GM23248 (cell line): ENCODE measurements around the gene ARID1B. TPM values are rescaled to one million over a fixed set of nuclear protein-coding genes. Genes with fewer than 3 reads are reported as not detected.

ENCODE experiments used
- DNase-seq: peaks from one replicate; pipeline ENCODE4 v3.0.0-alpha.2; 2015
- H2AFZ ChIP-seq: fragments of 200-600 bp; sonication (generic); 2 replicates; pipeline ENCODE4 v1.6.1; 2016; ENCODE audit warnings: antibody characterized with exemption
- H3F3A ChIP-seq: fragments of 200-600 bp; sonication (generic); 2 replicates; pipeline ENCODE4 v1.6.1; 2016; ENCODE audit warnings: mild to moderate bottlenecking, antibody characterized with exemption, mixed run types; ENCODE audit not compliant: insufficient read depth
- H3K27ac ChIP-seq: fragments of 200-600 bp; sonication (generic); 2 replicates; pipeline ENCODE4 v1.5.1; 2016; ENCODE audit warnings: mild to moderate bottlenecking
- H3K27me3 ChIP-seq: fragments of 200-600 bp; sonication (generic); replicated peaks from 2 replicates; pipeline ENCODE4 v1.6.1; 2016; ENCODE audit warnings: mild to moderate bottlenecking; ENCODE audit not compliant: insufficient read depth
- H3K36me3 ChIP-seq: fragments of 200-600 bp; sonication (generic); 2 replicates; pipeline ENCODE4 v1.6.1; 2016; ENCODE audit warnings: low read depth, mild to moderate bottlenecking
- H3K4me1 ChIP-seq: fragments of 200-600 bp; sonication (generic); 2 replicates; pipeline ENCODE4 v1.6.1; 2016; ENCODE audit warnings: mild to moderate bottlenecking; ENCODE audit not compliant: insufficient read depth
- H3K4me2 ChIP-seq: fragments of 200-600 bp; sonication (generic); one replicate; pipeline ENCODE4 v1.6.1; 2016; ENCODE audit warnings: mild to moderate bottlenecking; ENCODE audit not compliant: unreplicated experiment
- H3K4me3 ChIP-seq: fragments of 200-600 bp; sonication (generic); 2 replicates; pipeline ENCODE4 v1.5.1; 2016; ENCODE audit warnings: mild to moderate bottlenecking
- H3K79me2 ChIP-seq: fragments of 200-600 bp; sonication (generic); 2 replicates; pipeline ENCODE4 v1.6.1; 2016; ENCODE audit warnings: mild to moderate bottlenecking; ENCODE audit not compliant: insufficient read depth
- H3K9ac ChIP-seq: fragments of 200-600 bp; sonication (generic); 2 replicates; pipeline ENCODE4 v1.6.1; 2016; ENCODE audit warnings: mild to moderate bottlenecking
- H3K9me2 ChIP-seq: fragments of 200-600 bp; sonication (generic); 2 replicates; pipeline ENCODE4 v1.6.1; 2016; ENCODE audit warnings: mixed run types, mild to moderate bottlenecking, moderate library complexity; ENCODE audit not compliant: insufficient read depth
- H3K9me3 ChIP-seq: fragments of 200-600 bp; sonication (generic); one replicate; pipeline ENCODE4 v1.6.1; 2017; ENCODE audit warnings: low read depth
- H4K20me1 ChIP-seq: fragments of 200-600 bp; sonication (generic); 2 replicates; pipeline ENCODE4 v1.6.0; 2016; ENCODE audit not compliant: insufficient read depth
- EZH2 ChIP-seq: fragments of 200-600 bp; sonication (generic); IDR thresholded peaks from 2 replicates; pipeline ENCODE4 v1.6.1; 2018; ENCODE audit warnings: antibody characterized with exemption, mild to moderate bottlenecking; ENCODE audit not compliant: insufficient read depth, poor library complexity, severe bottlenecking
- EZH2phosphoT487 ChIP-seq: fragments of 200-600 bp; sonication (generic); IDR thresholded peaks from 2 replicates; pipeline ENCODE4 v1.6.1; 2018; ENCODE audit warnings: antibody characterized with exemption, moderate library complexity, mild to moderate bottlenecking, low read depth; ENCODE audit not compliant: insufficient read depth
- WGBS, 2 experiments: methylation state at CpG; one replicate each; pipeline ENCODE4 v1.1.6; 2015 to 2017; ENCODE audit warnings: low lambda C conversion rate in 2 of 2, low coverage in 1 of 2; ENCODE audit errors: missing lambda C conversion rate in 2 of 2; 5-methylcytosine and 5-hydroxymethylcytosine counted together
- in situ Hi-C: fragments of 300-500 bp; cut with MboI; formaldehyde crosslinking; loops from 2 replicates; pipeline ENCODE4 v1.15.0; 2020
- polyA plus RNA-seq: library from polyadenylated mRNA; unstranded; fragments of >200 nt; fragmentation: Nextera tagmentation; extraction: Ambion mirVana; gene quantifications from 2 replicates; pipeline ENCODE4 v1.2.1, GENCODE V29; 2016
- total RNA-seq: library from RNA; depleted of rRNA; stranded (reverse); fragments of >200 nt; shearing (Covaris generic); gene quantifications from 2 replicates; pipeline ENCODE4 v1.2.3, GENCODE V29; 2014

ARID1B gene
- total and polyA plus RNA-seq, 2 experiments from 2014 or later = 19.3 to 21.2 TPM

DNA sequence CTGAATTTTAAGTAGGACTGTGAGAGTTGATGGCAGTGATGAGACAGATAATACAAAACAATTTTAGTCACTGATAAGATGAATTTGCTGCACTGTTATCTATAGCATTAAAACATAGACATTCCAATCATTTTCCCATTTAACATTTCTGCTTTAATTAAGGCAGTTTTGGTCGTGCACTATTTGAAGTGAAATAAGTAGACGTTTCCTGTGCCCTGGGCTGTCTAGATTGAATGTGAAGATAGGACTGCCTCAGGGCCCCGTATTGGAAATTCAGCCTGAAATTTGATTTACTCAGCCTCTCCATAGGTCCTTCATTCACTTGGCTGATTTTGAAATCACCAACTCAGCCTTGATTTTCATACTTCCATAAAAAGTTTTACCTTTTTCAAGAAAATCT lies 48.3 kb downstream of the ARID1B start:
- no peaks in the 10 kb centered on the region for H3K9me3 ChIP-seq
- H4K20me1 ChIP-seq = no peaks in the 10 kb centered on the region
- H3K9ac ChIP-seq = no peak overlapping the region
- H3K79me2 ChIP-seq = peaks cover 92% of the 10 kb centered on the region
- H3F3A ChIP-seq = peaks cover 16% of the 10 kb centered on the region
- 30 to 34% methylated on average over 3 of the region's 3 CpGs for WGBS, 2 experiments
- H3K36me3 ChIP-seq = 0 out of 2 replicates have a peak, but pooled peaks cover 4% of the 10 kb centered on the region
- in situ Hi-C loops = no loop called here
- peaks cover 34% of the 10 kb centered on the region for H3K4me1 ChIP-seq
- no peak for TF ChIP-seq EZH2phosphoT487
- TF ChIP-seq EZH2 = no peak
- no peak for DNase-seq
- no peak overlapping the region for H3K27ac ChIP-seq
- no peaks in the 10 kb centered on the region for H3K9me2 ChIP-seq
- H3K4me3 ChIP-seq = no peak overlapping the region
- no peaks in the 10 kb centered on the region for H3K27me3 ChIP-seq
- no peak overlapping the region for H3K4me2 ChIP-seq
- no peak overlapping the region for H2AFZ ChIP-seq

DNA sequence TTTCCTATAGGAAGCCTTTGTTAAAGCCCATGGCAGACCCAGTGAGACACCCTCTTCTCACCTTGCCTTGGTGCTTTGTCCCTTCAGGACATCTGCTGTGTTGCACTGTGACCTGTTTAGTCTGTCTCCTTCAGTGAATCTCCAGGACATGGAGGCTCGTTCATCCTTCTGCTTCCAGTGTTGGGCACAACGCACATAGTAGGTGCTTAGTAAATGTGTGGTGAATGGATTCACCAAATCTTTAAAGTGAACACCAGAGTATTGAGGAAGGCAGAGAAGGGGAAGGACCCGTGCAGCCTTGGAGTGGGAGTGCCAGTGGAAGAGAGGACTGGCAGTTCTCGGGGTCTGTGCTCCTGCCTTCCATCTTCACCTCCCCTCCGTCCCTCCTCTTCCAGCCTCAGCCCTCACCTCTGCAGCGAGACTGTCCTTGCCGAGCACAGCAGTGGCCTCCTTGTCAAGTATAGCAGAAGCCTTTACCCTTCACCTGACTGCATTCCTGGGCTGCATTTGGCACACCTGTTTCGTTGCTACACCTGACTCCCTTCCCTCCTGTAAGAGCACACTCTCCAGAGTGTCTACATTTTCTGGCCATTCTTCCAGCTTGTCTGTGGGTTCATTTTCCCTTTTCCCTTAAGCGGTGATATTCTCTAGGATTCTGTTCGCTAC lies 49.2 kb downstream of the ARID1B start:
- Histone ChIP-seq H3K9me3 (no peaks in the 10 kb centered on the region), H3K27me3 (no peaks in the 10 kb centered on the region), H3K4me1 (peaks cover 34% of the 10 kb centered on the region), H3K4me3 (no peak overlapping the region), H3K9me2 (no peaks in the 10 kb centered on the region), H3K27ac (no peak overlapping the region), H4K20me1 (no peaks in the 10 kb centered on the region), H3F3A (peaks cover 16% of the 10 kb centered on the region), H3K9ac (no peak overlapping the region), H3K36me3 (0 out of 2 replicates have a peak, but pooled peaks cover 4% of the 10 kb centered on the region), H3K4me2 (no peak overlapping the region), H3K79me2 (peaks cover 92% of the 10 kb centered on the region), H2AFZ (no peak overlapping the region)
- in situ Hi-C loops = no loop called here
- TF ChIP-seq EZH2 = no peak
- WGBS, 2 experiments = 97 to 99% methylated on average over 10 of the region's 10 CpGs
- no peak for DNase-seq

DNA sequence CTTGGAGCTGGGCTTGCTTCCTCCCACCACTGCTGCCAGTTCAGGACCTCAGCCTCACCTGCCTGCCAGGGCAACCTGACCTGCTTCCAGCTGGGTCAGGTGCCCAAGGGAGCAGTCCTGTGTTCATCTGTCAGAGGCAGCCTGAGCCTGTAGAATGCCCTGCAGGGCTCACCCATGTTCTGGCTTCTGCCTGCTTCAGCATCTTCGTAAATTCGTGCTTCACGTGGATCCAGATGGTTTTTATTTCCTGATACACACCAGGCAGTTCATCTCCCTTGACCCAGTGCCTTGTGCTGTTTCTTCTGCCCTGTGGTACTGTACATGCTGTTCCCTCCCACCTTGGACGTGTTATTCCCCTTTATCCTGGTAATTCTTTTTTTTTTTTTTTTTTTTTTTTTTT lies 50.2 kb downstream of the ARID1B start:
- H3K79me2 ChIP-seq = peaks cover 92% of the 10 kb centered on the region
- peaks cover 34% of the 10 kb centered on the region for H3K4me1 ChIP-seq
- DNase-seq = peak; percentile 51
- no peak for TF ChIP-seq EZH2phosphoT487
- no peak for TF ChIP-seq EZH2
- in situ Hi-C loops = no loop called here
- no peaks in the 10 kb centered on the region for H3K9me3 ChIP-seq
- H3K9ac ChIP-seq = peak overlapping the region; percentile 73
- peak overlapping the region; percentile 96 for H3K27ac ChIP-seq
- 11% methylated on average over 4 of the region's 4 CpGs for WGBS, 2 experiments
- H3K9me2 ChIP-seq = no peaks in the 10 kb centered on the region
- H3F3A ChIP-seq = peaks cover 16% of the 10 kb centered on the region
- 0 out of 2 replicates have a peak overlapping the region, but pooled peaks have one; percentile 43 for H3K4me3 ChIP-seq
- peak overlapping the region; percentile 61 for H3K4me2 ChIP-seq
- H3K27me3 ChIP-seq = no peaks in the 10 kb centered on the region
- H4K20me1 ChIP-seq = no peaks in the 10 kb centered on the region
- no peak overlapping the region for H2AFZ ChIP-seq
- 0 out of 2 replicates have a peak, but pooled peaks cover 4% of the 10 kb centered on the region for H3K36me3 ChIP-seq

DNA sequence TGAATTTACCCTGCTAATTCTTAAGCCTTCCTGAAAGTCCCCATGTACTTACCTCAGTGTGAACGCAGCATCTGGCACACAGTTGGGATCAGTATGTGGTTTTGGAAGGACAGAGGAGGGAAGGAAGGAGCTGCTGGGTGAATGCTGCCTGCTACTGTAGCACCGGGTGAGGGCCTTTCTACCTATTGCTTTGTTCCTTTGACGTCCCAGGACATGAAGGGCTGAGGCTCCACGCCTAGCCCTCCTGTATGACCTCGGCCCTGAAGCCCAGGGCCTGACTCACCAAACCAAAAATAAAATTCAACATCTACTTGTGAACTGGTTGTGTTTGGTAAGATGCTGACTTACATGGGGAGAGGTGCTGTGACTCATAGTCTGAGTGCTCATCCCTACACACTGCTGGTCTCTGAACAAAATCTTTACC lies 51.1 kb downstream of the ARID1B start:
- peaks cover 36% of the 10 kb centered on the region for H3K4me1 ChIP-seq
- H3K79me2 ChIP-seq = peaks cover 92% of the 10 kb centered on the region
- no peaks in the 10 kb centered on the region for H3K27me3 ChIP-seq
- H3K4me3 ChIP-seq = peak overlapping the region; percentile 43
- H2AFZ ChIP-seq = 0 out of 2 replicates have a peak overlapping the region, but pooled peaks have one; percentile 2
- H3K9me3 ChIP-seq = no peaks in the 10 kb centered on the region
- TF ChIP-seq EZH2phosphoT487 (no peak), EZH2 (no peak)
- H4K20me1 ChIP-seq = no peaks in the 10 kb centered on the region
- H3K9me2 ChIP-seq = no peaks in the 10 kb centered on the region
- H3K4me2 ChIP-seq = peak overlapping the region; percentile 61
- H3K9ac ChIP-seq = peak overlapping the region; percentile 73
- DNase-seq = peak; percentile 94
- peak overlapping the region; percentile 96 for H3K27ac ChIP-seq
- in situ Hi-C loops = no loop called here
- WGBS, 2 experiments = 14 to 15% methylated on average over 5 of the region's 5 CpGs
- peaks cover 22% of the 10 kb centered on the region for H3F3A ChIP-seq
- H3K36me3 ChIP-seq = 0 out of 2 replicates have a peak, but pooled peaks cover 4% of the 10 kb centered on the region
